Inflammatory macrophage treated with lipopolysaccharide for 4 hours (primary cell): ENCODE measurements around the gene PITPNC1.
"Not testable (repeated sequence)": the region's sequence is repeated elsewhere in the genome, so short reads cannot be mapped to it uniquely, and the experiment has no call there.

Source experiments
- DNase-seq: peaks from one replicate; pipeline ENCODE4 v3.0.0-alpha.2; 2020

PITPNC1 gene

GRCh38 chr17:67594115-67594880, 217.2 kb downstream of the PITPNC1 start:
- DNase-seq: peak; percentile 86

DNA sequence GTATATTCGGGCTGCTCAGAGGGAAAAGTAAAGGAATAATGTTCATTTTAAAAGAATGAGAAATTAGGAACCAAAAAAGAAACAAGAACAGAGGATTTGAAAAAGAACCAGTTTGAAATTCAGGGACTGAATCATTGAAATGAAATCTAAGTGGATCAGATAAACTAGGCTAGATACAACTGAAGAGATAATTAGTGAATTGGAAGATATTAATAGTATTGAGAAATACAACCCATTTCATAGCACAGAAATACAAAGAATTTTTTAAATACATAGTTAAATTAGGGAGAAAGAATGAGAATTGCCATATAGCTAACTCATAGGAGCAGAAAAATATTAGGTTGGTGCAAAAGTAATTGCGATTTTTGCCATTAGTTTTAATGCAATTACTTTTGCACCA, 223.3 kb downstream of the PITPNC1 start:
- no peak for DNase-seq

DNA sequence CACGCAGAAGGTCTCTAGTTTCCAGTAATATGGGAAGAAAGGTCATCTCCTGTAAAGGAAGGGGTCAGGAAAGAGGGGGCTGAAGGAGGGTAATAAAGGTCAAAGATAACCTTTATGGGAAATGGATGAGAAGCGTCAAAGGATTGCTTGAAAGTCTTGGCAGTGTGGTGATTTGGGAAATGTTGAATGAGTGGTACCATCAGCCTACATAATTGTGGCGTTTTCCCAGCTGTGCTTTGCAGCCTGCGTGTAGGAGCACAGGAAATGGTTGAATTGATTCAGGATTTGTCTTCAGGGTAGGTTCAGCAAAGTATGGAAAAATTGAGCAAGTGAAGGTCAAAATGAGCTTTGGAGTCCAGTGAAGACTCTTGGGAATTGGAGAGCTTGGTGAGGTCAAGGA, 224.8 kb downstream of the PITPNC1 start:
- no peak for DNase-seq

- no peak for DNase-seq
Observed at GRCh38 chr17:67602444-67602843, 225.4 kb downstream of the PITPNC1 start.

GRCh38 chr17:67602974-67603373, 225.9 kb downstream of the PITPNC1 start:
- DNase-seq: peak; percentile 30

DNA sequence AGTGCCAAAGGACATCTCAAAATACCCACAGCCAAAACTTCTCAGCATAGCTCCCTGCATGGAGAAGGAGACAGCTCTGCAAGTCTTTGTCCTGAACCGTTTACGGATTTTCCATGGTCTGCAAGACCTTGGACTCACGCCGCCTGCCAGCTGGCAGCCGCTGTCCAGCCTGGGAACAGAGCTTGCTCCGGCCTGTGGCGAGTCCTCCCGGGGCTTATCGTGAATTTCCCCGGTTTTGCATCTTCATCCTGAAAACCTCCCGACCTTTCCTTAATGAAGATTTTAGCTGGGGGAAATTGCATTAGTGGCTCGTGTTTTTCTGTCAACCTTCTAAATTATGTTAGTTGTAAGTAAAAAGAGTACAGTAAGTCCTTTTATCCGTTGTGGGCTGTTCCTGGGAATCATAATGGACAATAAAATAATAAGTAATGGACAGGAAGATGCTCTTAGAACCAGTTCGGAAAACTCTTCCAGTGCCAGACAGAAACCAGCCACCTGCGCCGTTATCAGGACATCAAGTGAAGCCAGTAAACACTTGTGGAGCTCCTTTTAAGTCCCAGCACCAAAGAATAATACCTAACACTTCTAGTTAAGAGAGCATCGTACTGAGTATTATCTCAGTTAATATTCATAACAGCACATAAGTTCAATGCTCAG, 228.3 kb downstream of the PITPNC1 start:
- no peak for DNase-seq

GRCh38 chr17:67606471-67606870, 229.4 kb downstream of the PITPNC1 start:
- DNase-seq: no peak

GRCh38 chr17:67606896-67607604, 230.0 kb downstream of the PITPNC1 start:
- no peak for DNase-seq

DNA sequence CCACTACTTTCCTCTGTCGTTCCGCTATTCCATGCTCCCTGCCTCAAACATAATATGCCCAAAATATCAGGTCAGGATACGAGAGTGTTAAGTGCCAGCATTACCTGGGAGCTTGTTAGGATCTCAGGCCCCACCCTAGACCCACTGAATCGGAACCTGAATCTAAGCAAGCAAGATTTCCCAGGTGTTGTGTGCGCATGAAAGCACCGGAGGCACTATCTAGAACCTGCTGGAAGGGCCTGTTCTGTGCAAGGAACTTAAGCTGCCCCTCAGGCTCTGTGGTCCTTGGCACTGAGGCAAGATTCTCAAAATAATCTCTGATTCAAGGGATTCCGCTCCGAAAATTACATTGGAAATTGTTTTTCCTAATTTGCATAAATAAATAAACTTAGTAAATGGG, 233.0 kb downstream of the PITPNC1 start:
- no peak for DNase-seq

DNA sequence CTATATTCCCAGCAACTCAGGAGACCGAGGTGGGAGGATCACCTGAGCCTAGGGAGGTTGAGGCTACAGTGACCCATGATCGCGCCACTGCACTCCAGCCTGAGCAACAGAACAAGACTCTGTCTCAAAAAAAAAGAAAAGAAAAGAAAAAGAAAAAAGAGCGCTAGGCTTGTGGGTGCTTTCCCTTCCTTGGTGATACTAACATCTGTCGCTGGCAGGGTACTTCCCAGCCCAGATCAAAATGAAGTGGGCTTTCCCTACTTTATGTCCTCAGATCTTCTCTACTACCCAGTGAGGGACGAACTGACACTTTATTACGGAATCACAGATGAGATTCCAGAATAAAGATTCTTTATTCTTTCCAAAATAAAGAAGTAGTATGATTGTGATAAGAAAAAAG, 236.9 kb downstream of the PITPNC1 start:
- no peak for DNase-seq

- no peak for DNase-seq
Observed at GRCh38 chr17:67615011-67615561, 238.0 kb downstream of the PITPNC1 start.

- DNase-seq: no peak
Observed at GRCh38 chr17:67615736-67616135, 238.7 kb downstream of the PITPNC1 start.

- no peak for DNase-seq
Observed at GRCh38 chr17:67617304-67617899, 240.3 kb downstream of the PITPNC1 start.

- no peak for DNase-seq
Observed at GRCh38 chr17:67619555-67619954, 242.5 kb downstream of the PITPNC1 start.

DNA sequence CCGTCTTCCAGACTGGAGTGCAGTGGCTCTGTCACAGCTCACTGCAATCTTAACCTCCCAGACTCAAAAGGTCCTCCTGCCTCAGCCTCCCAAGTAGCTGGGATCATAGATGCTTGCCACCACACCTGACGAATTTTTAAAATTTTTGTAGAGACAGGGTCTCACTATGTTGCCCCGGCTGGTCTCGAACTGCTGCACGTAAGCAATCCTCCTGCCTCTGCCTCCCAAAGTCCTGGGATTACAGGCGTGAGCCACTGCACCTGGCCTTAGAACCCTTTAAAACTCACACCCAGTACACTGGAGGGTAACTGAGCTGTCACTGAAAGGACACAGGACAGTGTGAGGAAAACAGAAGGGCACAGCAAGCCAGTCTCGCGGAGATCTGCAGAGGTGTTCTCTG, 243.0 kb downstream of the PITPNC1 start:
- no peak for DNase-seq

DNA sequence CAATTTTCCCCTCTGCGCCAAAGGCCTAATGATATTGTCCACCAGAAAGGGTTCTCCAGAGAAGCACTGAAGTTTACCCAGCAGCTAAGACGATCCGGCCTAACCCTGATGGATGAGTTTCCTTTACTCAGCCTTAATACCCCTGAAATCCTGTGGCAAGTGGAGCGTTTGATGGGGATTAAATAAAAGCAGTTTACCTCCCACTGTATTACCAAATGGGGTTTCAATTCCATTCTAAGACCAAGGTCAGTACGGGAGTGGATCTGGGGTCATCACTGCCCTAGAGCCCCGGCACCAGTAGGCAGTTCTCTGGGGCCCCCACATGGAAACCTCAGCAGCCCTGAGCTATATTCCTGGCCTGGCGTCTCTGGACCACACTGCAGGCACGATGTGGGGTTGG, 243.6 kb downstream of the PITPNC1 start:
- no peak for DNase-seq

GRCh38 chr17:67623767-67624166, 246.7 kb downstream of the PITPNC1 start:
- DNase-seq: no peak

GRCh38 chr17:67624886-67625656, 248.0 kb downstream of the PITPNC1 start:
- DNase-seq: no peak

GRCh38 chr17:67625971-67626370, 248.9 kb downstream of the PITPNC1 start:
- no peak for DNase-seq

GRCh38 chr17:67628580-67629013, 251.5 kb downstream of the PITPNC1 start:
- peak; percentile 18 for DNase-seq

GRCh38 chr17:67629971-67630320, 252.9 kb downstream of the PITPNC1 start:
- DNase-seq: peak; percentile 34

DNA sequence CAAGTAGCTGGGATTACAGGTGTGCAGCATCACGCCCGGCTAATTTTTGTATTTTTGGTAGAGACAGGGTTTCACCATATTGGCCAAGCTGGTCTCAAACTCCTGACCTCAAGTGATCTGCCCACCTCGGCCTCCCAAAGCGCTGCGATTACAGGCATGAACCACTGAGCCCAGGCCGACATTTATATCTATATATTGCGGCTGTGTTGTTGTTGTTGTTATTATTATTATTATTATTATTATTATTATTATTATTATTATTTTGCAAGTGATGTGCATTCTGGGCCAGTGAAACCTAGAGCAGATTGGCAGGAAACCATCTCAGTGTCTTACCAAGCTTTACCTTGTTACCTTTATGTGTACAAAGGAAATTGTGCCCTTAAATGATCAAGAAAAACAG, 253.8 kb downstream of the PITPNC1 start:
- not testable (repeated sequence) for DNase-seq
